HG02610 (cell line): Measurements from ENCODE around the gene SMG6.
"Not testable (repeated sequence)": the region's sequence is repeated elsewhere in the genome, so short reads cannot be mapped to it uniquely, and the experiment has no call there.

Source experiments
- ATAC-seq: cut with Tn5 transposase; IDR thresholded peaks from one replicate; pipeline ENCODE4 v1.9.1; 2021; ENCODE audit warnings: mild to moderate bottlenecking, moderate library complexity; ENCODE audit not compliant: unreplicated experiment

Gene SMG6

GRCh38 chr17:2303204-2304188 lies at the start of gene SMG6, which contains the start of gene SRR:
Gene SMG6 (minus strand): TSS chr17:2303785. CDS start chr17:2303720, 65 bp downstream.
Gene SRR (plus strand): TSS chr17:2303950. CDS start chr17:2315561, 11,611 bp downstream.
- peak; percentile 84 for ATAC-seq

- no peak for ATAC-seq
Observed at GRCh38 chr17:2351269-2351668, 47.7 kb upstream of the SMG6 start.

- no peak for ATAC-seq
Observed at GRCh38 chr17:2347805-2348685, 44.5 kb upstream of the SMG6 start.

GRCh38 chr17:2346475-2346874 lies 42.9 kb upstream of the SMG6 start:
- ATAC-seq = no peak

GRCh38 chr17:2344528-2344927 lies 40.9 kb upstream of the SMG6 start:
- ATAC-seq = no peak

- ATAC-seq = no peak
Observed at GRCh38 chr17:2343421-2343820, 39.8 kb upstream of the SMG6 start.

- no peak for ATAC-seq
Observed at GRCh38 chr17:2338315-2338657, 34.7 kb upstream of the SMG6 start.

GRCh38 chr17:2337544-2338314 lies 34.1 kb upstream of the SMG6 start:
- ATAC-seq = peak; percentile 22

GRCh38 chr17:2336852-2337543 lies 33.4 kb upstream of the SMG6 start, which contains the start of gene SGSM2:
Gene SGSM2 (plus strand): TSS chr17:2337501. CDS start chr17:2337689, 188 bp downstream.
- ATAC-seq = peak; percentile 36

- ATAC-seq = peak; percentile 79
Observed at GRCh38 chr17:2336215-2336851, 32.7 kb upstream of the SMG6 start, which contains the start of gene TSR1. Gene TSR1 (minus strand): TSS chr17:2336457. CDS start chr17:2336427, 30 bp downstream.

GRCh38 chr17:2335726-2336214 lies 32.2 kb upstream of the SMG6 start:
- no peak for ATAC-seq

- no peak for ATAC-seq
Observed at GRCh38 chr17:2331303-2331702, 27.7 kb upstream of the SMG6 start.

- ATAC-seq = no peak
Observed at GRCh38 chr17:2323629-2324314, 20.2 kb upstream of the SMG6 start.

GRCh38 chr17:2321399-2321798 lies 17.8 kb upstream of the SMG6 start:
- no peak for ATAC-seq

- ATAC-seq = no peak
Observed at GRCh38 chr17:2319051-2319450, 15.5 kb upstream of the SMG6 start.

- ATAC-seq = no peak
Observed at GRCh38 chr17:2317796-2318195, 14.2 kb upstream of the SMG6 start.

- ATAC-seq = not testable (repeated sequence)
Observed at GRCh38 chr17:2316916-2317205, 13.3 kb upstream of the SMG6 start.

GRCh38 chr17:2312736-2313135 lies 9.2 kb upstream of the SMG6 start:
- ATAC-seq = no peak
